Ovary (tissue), 3 donors: Measurements from ENCODE around the gene SCART1.

ENCODE experiments used
- CTCF ChIP-seq, 3 donors: fragments of 450-650 bp in 2 of 3; fragments of 200-600 bp in 1 of 3; IDR thresholded peaks; one replicate each; pipeline versions ENCODE4 v1.5.1 to v1.8.0; 2016 to 2022; ENCODE audit warnings: antibody characterized with exemption in 3 of 3, mild to moderate bottlenecking in 1 of 3
- POLR2A ChIP-seq: fragments of 450-650 bp; IDR thresholded peaks from one replicate; pipeline ENCODE4 v1.6.1; 2017; ENCODE audit warnings: antibody characterized with exemption, mild to moderate bottlenecking, moderate library complexity
- donor health status: DM: no; HTN: no; CAD: no.

- TF ChIP-seq POLR2A (no peak), CTCF (IDR thresholded peaks at IDR 0.05) (no peak)
Measured at GRCh38 chr10:133461027-133461426, 7.3 kb downstream of the SCART1 start.
